Breast epithelium (tissue), 4 donors: ENCODE results near the gene RGS3. TPM values are rescaled to one million over a fixed set of nuclear protein-coding genes. Genes with fewer than 3 reads are reported as not detected.

Experiments used
- DNase-seq, 2 donors: peaks; one replicate each; pipeline ENCODE4 v3.0.0-alpha.2; 2019; ENCODE audit warnings: low spot score in 2 of 2
- H3K27ac ChIP-seq, 2 donors: fragments of 200-600 bp; sonication (generic) in 1 of 2; one replicate each; pipeline ENCODE4 v1.5.1; 2016 to 2019; ENCODE audit warnings: mild to moderate bottlenecking in 1 of 2
- H3K27me3 ChIP-seq, 2 donors: fragments of 200-600 bp; sonication (generic) in 1 of 2; one replicate each; pipeline versions ENCODE4 v1.5.1 to v1.6.0; 2017 to 2019; ENCODE audit warnings: control low read depth in 1 of 2, mild to moderate bottlenecking in 1 of 2
- H3K36me3 ChIP-seq: fragments of 200-600 bp; one replicate; pipeline ENCODE4 v1.5.1; 2019
- H3K4me1 ChIP-seq, 2 donors: fragments of 200-600 bp; sonication (generic); one replicate each; pipeline ENCODE4 v1.5.1; 2016 to 2019; ENCODE audit warnings: control low read depth in 1 of 2
- H3K4me3 ChIP-seq, 3 donors: fragments of 200-600 bp; sonication (generic); 1 replicate in 2 of 3; 2 replicates in 1 of 3; pipeline ENCODE4 v1.5.1; 2016 to 2019; ENCODE audit warnings: mild to moderate bottlenecking in 3 of 3, moderate library complexity in 2 of 3
- H3K9me3 ChIP-seq, 2 donors: fragments of 200-600 bp; sonication (generic) in 1 of 2; one replicate each; pipeline ENCODE4 v1.5.1; 2016 to 2019; ENCODE audit warnings: control low read depth in 1 of 2
- CTCF ChIP-seq, 3 donors: fragments of 450-650 bp; IDR thresholded peaks; one replicate each; pipeline ENCODE4 v1.5.1; 2016 to 2017; ENCODE audit warnings: antibody characterized with exemption in 3 of 3, mild to moderate bottlenecking in 3 of 3, moderate library complexity in 3 of 3
- POLR2A ChIP-seq: fragments of 450-650 bp; IDR thresholded peaks from one replicate; pipeline ENCODE4 v1.6.1; 2016; ENCODE audit warnings: antibody characterized with exemption, mild to moderate bottlenecking, moderate library complexity
- POLR2AphosphoS5 ChIP-seq, 3 donors: sonication (generic); formaldehyde crosslinking; IDR thresholded peaks; one replicate each; pipeline ENCODE4 v1.6.1; 2017; ENCODE audit warnings: antibody characterized with exemption in 3 of 3
- intact Hi-C: fragments of 100-400 bp; cut with DNase I; formaldehyde crosslinking; loops from one replicate; pipeline ENCODE4 v1.15.1; 2023; ENCODE audit warnings: low total_unique reads
- total RNA-seq, 3 donors: library from RNA; depleted of rRNA; stranded (reverse); fragments of >200 nt; gene quantifications; one replicate each; pipeline ENCODE4 v1.1.0, GENCODE V29; 2016

RGS3 gene
- total RNA-seq, 3 donors from 2014 or later: 31.7 to 49.0 (median 35.4) TPM

DNA sequence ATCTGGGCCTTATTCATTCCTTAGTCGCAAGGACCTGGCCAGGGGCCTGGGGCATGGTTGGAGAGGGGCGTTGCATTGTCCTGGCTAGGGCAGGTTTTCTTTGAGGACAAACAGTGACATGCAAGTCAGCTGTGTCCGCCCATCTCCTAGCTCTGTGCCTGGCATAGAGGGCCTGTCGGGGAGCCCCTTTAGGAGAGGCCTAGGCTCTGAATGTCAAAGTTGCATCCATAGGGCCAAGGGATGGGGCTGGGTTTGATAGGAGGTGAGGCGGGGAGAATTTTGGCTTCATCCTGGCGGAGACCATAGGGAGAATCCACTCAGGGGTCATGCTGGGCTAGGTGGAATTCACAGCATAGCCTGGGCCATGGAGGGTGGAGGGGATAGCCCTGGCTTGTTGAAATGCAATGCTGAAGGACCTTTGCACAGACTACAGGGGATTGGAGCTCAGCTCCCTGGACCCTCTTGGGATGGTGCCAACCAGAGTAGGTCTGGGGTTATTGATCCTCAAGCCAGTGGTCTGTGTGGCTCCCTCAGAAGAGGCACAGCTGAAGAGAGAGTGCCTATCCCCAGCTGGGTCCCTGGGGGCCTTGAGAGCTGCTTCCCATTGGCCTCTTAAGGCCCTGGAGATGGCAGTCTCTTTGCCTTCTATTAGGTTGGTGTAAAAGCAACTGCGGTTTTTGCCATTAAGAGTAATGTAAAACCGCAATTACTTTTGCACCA is 104.0 kb downstream of the RGS3 start:
- intact Hi-C loops: no loop called here
- Histone ChIP-seq H3K4me3 (no peak overlapping the region), H3K9me3 (no peaks in the 10 kb centered on the region), H3K36me3 (no peaks in the 10 kb centered on the region), H3K27me3 (no peaks in the 10 kb centered on the region), H3K27ac (peak overlapping the region; percentile 4 to 88), H3K4me1 (peaks cover 7 to 24% of the 10 kb centered on the region in 2 donors)
- DNase-seq: peak in 1 of 2 donors; percentile 42
- TF ChIP-seq POLR2AphosphoS5 (IDR thresholded peaks at IDR 0.05) (no peak), POLR2A (no peak), CTCF (IDR thresholded peaks at IDR 0.05) (no peak)

- Histone ChIP-seq H3K36me3 (no peaks in the 10 kb centered on the region), H3K4me1 (peaks cover 7 to 24% of the 10 kb centered on the region in 2 donors), H3K9me3 (no peaks in the 10 kb centered on the region), H3K27me3 (no peaks in the 10 kb centered on the region), H3K4me3 (no peak overlapping the region), H3K27ac (peak overlapping the region in 1 of 2 donors; percentile 88)
- no peak for DNase-seq
- no peak for TF ChIP-seq POLR2A
- no peak for TF ChIP-seq POLR2AphosphoS5 (IDR thresholded peaks at IDR 0.05)
- no peak for TF ChIP-seq CTCF (IDR thresholded peaks at IDR 0.05)
- intact Hi-C loops: no loop called here
Measured at GRCh38 chr9:113568081-113568435, 104.5 kb downstream of the RGS3 start.

- intact Hi-C loops: no loop called here
- H3K27ac ChIP-seq: peak overlapping the region; percentile 17 to 44
- no peaks in the 10 kb centered on the region for H3K27me3 ChIP-seq
- peaks cover 7 to 20% of the 10 kb centered on the region in 2 donors for H3K4me1 ChIP-seq
- TF ChIP-seq CTCF (IDR thresholded peaks at IDR 0.05) (no peak), POLR2A (no peak), POLR2AphosphoS5 (IDR thresholded peaks at IDR 0.05) (no peak)
- H3K36me3 ChIP-seq: no peaks in the 10 kb centered on the region
- H3K4me3 ChIP-seq: no peak overlapping the region
- no peaks in the 10 kb centered on the region for H3K9me3 ChIP-seq
- no peak for DNase-seq
Measured at GRCh38 chr9:113568571-113569321, 105.2 kb downstream of the RGS3 start.

- no peaks in the 10 kb centered on the region for H3K36me3 ChIP-seq
- TF ChIP-seq CTCF (IDR thresholded peaks at IDR 0.05) (no peak), POLR2AphosphoS5 (IDR thresholded peaks at IDR 0.05) (no peak), POLR2A (no peak)
- H3K27me3 ChIP-seq: no peaks in the 10 kb centered on the region
- no peak for DNase-seq
- peaks cover 4 to 24% of the 10 kb centered on the region in 2 donors for H3K4me1 ChIP-seq
- peak overlapping the region; percentile 17 to 44 for H3K27ac ChIP-seq
- intact Hi-C loops: no loop called here
- no peak overlapping the region for H3K4me3 ChIP-seq
- H3K9me3 ChIP-seq: no peaks in the 10 kb centered on the region
Measured at GRCh38 chr9:113569472-113570060, 106.0 kb downstream of the RGS3 start.

- DNase-seq: peak in 1 of 2 donors; percentile 44
- H3K9me3 ChIP-seq: no peaks in the 10 kb centered on the region
- H3K27ac ChIP-seq: no peak overlapping the region
- H3K27me3 ChIP-seq: no peaks in the 10 kb centered on the region
- no peak for TF ChIP-seq POLR2A
- H3K4me1 ChIP-seq: peaks cover 0 to 26% of the 10 kb centered on the region in 2 donors
- no peaks in the 10 kb centered on the region for H3K36me3 ChIP-seq
- no peak overlapping the region for H3K4me3 ChIP-seq
- intact Hi-C loops: no loop called here
Measured at GRCh38 chr9:113570106-113570505, 106.6 kb downstream of the RGS3 start.
